ENCODE measurements around the gene PKD1.
"Not testable (repeated sequence)": the region's sequence is repeated elsewhere in the genome, so short reads cannot be mapped to it uniquely, and the experiment has no call there.

Gene PKD1

DNA sequence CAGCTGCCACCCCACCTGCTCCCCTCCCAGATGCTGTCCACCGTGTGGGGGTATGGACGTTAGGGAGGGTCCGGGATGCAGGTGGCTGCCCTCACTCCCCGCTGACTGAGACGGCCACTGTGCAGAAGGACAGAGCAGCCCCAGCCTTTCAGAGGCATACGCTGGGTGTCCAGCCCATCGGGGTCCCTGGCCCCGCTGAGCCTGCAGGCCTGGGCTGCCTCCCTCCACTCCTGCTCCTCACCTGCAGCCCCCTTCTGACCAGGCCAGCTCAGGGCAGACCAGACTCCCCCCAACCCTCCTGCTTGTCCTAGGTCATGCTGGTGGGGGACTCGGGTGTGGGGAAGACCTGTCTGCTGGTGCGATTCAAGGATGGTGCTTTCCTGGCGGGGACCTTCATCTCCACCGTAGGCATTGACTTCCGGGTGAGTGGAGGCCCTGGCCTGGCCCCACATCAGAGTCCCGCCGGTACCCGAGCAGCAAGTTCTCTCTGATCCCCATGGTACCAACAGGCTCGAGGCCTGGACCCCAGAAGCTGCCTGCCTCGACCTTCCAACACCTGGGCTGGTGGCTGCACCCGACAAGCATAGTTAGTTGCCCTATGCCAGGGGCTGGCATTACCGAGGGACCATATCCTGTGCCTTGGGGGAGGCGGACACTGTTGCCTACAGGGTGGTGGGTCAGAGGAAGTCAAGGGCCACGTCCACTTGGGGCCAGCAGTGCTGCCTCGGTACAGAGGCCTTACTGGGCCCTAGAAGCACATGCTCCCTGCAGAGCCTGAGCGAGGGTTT is 14.1 kb upstream of the PKD1 start:
- no peak for DNase-seq

DNA sequence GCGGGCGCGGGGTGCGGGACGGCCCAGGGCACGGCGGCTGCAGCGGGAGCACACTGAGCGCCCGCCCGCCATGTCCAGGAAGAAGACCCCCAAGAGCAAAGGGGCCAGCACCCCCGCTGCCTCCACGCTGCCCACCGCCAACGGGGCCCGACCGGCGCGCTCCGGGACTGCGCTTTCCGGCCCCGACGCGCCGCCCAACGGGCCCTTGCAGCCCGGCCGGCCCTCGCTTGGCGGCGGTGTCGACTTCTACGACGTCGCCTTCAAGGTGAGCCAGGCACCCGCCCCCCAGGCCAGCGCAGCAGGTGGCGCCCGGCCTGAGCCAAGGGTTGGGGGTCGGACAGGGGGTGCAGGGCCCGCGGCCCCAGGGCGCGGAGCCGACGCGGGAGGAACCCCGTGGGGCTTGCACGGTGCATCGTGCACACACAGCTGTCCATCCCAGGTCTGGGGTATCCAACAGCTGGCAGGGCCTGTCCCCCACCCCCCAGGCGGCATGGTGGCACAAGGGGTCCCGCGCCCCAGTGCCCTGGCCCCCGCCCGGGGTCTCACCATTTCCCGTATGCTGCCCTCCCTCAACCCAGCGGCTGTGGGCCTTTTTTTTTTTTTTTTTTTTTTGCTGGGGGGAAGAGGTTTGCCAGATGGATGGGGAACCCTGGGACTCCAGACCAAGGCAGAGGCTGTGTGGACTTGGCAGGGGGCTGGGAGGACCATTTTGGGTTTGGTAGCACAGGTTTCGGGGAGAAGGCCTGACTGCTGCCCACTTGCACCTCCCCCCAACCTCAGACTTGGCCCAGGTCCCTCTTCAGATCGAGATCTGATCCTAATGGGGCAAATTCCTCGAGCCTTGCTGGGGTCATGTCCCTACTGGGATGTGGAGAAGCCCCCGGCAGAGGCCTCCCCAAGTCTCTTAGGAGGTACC is 13.3 kb upstream of the PKD1 start:
- no peak for DNase-seq

DNA sequence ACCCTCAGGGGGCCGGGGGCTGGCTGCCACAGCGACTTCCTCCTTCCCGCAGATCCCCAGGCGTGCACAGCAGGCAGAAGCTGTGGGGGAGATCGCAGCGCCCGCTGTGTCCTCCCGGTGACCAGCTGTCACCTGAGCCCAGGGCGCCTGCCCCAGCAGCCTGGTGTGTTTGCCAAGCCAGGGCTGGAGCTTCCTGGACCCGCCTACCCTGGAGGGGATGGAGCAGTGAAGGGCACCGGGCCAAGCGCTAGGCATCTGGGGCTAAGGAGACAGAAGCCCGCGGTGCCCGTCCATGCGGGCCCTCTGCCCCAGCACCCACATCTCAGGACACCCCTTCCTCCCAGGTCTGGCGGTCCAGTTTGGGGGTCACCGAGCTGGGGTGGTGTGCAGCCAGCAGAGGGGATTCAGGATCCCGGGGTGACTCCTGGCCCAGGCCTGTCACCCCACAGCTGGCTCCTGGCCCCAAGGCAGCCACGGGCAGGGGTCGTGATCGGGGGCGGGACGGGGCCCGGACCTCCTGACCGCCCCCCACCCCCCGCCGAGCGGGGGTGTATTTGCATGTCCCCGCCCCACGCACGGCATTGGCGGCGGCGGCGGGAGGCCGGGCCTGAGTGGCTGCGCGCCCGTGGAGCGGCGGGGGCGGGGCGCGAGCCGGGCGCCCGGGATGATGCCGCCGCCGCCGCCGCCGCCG is 12.4 kb upstream of the PKD1 start, which contains the start of gene RAB26:
RAB26 (plus strand) TSS at position 645 of the 691 bp plus-strand sequence. CDS start 159 bp downstream, outside the sequence.
- DNase-seq: peak; percentile 95

DNA sequence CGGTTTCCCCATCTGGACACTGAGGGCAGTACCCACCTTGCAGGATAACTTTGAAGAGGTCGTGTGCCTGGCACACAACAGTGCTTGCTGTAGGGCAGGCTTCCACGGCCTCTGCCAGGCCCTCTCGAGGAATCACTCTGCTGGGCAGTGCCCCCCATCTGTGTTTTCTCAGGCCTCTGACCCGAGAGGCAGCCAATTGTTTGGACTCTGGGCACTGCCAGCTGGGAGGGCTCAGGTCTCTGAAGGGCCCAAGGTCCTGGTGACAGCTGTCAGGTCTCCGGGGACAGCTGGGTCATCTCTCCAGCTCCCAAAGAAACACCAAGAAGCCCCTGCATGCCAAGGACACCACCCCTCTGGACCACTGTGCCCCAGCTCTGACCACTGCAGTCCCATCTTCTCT is 11.7 kb upstream of the PKD1 start:
- DNase-seq: no peak

DNA sequence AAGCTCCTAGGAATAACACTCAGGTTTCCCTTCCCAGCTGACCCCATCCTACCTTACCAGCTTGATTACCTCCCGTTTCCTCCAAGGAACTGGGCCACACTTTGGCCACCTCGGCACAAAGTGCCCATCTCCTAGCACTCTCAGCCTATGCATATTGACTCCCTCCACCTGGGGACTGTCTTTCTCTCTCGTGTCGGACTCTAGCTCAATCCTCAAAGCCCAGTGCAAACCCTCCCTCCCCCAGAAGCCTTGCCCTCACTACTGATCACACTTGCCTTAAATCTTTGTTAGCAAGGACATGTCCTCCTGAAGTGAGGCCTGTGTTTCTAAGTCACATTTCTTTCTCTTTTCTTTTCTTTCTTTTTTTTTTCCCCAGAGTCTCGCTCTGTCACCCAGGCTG is 10.1 kb upstream of the PKD1 start:
- DNase-seq: no peak

DNA sequence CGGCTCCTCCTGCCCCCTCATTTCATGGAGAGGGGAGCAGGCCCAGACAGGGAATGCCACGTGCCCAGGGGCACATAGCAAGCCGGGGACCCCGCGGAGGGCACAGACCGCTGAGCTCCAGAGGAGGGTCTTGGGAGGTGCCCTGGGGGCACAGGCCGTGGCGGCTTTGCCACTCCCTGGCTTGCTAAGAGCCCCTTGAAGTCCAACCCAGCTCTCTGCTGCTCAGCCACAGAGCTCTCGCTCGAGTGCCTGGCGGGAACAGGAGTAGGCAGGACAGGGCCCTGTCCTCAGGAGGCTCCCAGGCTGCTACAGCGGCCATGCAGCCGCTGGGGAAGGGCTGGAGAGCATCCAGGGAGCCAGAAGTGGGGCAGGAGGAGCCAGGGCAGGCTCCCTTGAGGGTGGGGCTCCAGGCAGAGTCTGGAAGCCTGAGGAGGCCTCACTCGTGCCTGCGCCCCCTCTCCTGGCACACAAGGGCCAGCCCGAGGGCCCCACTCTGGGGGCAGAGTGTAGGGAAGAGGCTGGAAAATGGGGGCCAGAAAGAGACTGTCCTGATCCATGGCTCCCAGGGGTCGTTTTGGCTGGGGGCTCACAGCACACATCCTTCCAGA is 8.3 kb upstream of the PKD1 start:
- DNase-seq: no peak

DNA sequence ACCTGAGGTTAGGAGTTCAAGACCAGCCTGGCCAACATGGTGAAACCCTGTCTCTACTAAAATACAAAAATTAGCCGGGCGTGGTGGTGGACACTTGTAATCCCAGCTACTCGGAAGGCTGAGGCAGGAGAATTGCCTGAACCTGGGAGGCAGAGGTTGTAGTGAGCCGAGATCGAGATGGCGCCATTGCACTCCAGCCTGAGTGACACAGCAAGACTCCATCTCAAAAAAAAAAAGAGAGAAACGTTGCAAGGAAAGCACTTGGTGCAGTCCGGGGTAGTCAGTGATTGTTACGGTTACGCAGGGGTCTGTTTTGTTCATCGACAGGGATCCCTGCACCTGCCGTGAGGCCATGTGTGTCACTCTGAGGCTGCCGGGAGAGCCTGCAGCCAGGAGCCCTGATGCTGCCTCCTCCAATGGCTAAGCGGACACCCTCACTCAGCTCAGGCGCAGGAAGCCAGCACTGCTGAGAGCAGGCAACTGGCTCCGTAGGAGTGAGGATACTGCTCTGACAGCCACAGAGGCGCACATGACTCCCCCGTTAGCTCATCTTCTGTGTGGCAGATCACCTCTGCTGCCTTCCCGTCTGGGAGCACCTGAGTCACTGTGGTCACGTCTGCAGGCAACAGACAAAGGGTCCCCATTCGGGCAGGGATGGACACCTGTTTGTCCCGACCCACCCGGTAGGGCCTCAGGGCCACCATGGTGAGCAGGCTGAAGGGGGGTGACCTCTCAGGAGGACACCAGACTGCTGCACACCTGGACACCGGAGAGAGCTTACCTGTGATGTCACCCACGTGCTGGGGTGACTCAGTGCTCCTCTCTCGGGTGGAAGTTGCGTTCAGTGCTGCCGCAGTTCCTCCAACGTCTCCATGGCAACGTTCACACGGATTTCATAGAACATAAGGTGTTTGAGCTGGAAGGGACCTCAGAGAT is 7.5 kb upstream of the PKD1 start:
- DNase-seq: peak; percentile 32

DNA sequence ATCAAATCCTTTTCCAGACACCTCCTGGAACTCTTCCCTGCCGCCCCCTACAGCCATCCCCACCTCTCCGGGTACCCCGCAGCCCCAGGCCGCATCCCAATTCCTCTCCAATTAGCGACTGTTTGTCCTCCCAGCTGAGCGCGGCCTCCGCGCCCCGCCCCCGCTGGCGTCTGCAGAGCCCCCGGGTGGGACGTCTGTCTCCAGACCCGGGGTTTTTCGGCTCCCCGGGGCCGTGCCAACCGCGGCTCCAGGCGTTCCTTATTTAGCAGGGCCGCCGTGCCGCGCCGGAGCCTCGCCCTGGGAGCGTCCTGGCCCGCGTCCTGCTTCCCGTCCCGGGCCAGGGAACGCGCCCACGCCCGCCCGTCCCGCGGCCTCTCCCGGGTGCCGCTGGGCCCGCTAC is 627 bp downstream of the PKD1 start:
- not testable (repeated sequence) for DNase-seq

DNA sequence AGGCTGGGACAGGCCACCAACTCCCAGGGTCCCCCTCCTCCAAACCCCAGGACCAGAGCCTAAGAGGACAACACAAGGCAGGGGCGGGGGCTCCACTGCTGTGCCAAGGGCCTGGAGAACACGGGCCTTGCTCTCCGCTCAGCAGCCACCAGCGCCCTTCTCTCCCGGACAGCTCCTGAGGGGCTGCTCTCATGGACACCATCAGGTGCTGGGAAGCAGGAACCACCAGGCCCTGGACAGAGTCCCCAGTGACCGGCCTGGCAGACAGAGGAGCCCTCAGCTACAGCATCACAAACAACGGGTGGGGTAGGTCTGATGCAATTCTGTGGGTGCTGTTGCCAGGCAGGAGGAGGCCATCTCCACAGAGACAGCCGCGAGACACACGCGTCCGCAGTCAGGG is 1.9 kb downstream of the PKD1 start:
- not testable (repeated sequence) for DNase-seq

DNA sequence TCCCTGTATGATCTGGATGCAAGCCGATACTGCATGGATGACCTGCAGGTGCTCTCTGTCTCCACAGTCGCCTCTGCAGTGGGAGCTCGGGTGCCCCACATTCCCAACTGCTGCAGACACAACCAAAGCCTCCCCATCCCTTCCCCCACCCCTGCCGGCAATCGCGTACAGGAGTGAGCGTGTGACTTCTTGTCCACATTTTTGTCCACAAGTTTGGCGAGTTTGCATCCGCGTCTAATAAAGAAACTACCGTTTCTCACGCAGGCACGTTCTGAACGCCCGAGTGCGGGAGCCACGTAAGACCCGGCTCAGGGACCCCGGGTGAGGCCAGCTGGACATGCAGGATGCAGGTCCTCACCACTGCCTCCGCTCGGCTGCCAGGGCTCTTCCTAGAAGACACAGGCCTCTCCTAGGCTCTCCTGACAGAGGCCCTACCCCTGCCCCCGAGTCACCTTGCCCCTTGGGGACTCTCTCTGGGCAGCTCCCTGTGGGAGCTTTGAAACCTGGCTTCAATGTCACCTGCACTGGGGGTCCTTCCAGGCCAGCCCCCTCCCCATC is 5.7 kb downstream of the PKD1 start:
- not testable (repeated sequence) for DNase-seq

DNA sequence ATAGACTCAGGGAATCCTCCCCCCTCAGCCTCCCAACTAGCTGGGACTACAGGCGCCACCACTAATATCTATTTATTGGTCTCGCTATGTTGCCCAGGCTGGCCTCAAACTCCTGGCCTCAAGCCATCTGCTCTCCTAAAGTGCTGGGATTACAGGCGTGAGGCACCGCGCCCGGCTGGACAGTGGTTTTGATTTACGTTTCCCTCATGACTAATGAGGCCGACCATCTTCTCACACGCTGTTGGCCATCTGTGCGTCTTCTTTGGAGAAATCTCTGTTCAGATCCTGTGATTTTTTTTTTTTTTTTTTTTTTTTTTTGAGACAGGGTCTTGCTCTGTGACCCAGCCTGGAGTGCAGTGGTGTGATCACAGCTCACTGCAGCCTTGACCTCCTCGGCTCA is 6.4 kb downstream of the PKD1 start:
- DNase-seq: not testable (repeated sequence)

DNA sequence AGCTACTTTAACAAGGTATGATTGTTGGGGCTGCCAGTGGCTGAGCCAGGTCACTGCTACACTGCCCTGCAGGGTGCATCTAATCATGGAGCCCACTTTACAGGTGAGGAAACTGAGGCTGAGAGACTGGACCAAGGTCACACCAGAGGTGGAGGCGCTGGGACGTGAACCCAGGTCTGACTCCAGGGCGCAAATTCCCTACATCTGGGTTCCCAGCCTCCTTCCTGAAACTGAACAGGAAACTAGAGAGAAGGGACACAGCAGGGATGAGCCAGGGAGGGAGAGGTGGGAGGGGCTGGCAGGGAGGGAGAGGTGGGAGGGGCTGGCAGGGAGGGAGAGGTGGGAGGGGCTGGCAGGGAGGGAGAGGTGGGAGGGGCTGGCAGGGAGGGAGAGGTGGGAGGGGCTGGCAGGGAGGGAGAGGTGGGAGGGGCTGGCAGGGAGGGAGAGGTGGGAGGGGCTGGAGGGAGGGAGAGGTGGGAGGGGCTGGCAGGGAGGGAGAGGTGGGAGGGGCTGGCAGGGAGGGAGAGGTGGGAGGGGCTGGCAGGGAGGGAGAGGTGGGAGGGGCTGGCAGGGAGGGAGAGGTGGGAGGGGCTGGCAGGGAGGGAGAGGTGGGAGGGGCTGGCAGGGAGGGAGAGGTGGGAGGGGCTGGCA is 7.9 kb downstream of the PKD1 start:
- DNase-seq: peak; percentile 58

DNA sequence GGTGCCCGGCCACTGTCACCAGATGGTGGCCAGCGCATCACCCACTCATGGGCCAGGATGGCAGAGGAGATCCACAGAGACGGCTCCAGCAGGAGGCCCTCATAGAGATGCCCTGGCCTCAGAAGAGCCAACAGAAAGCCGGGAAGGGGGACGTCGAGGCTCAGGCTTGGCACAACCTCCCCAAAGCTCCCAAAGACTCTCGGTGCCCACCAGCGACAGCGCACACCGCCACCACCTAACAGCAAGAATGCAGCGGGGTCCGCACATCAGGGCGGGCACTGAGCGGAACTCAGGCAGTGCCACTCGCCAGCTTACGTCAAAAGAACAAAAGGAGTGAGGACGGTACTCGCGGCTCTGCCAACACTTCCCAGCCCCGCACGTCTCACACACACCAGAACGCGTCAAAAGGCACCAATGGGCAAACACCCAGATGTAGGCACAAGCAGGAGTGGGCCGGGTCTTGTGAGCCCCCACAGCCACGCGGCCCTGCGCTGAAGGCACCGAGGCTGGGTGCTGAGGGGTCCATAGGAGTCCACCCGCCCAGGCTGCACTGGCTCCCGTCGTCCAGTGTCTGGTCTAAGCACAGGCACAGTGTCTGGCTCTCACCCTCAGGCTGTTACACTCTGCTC is 8.7 kb downstream of the PKD1 start:
- DNase-seq: not testable (repeated sequence)

DNA sequence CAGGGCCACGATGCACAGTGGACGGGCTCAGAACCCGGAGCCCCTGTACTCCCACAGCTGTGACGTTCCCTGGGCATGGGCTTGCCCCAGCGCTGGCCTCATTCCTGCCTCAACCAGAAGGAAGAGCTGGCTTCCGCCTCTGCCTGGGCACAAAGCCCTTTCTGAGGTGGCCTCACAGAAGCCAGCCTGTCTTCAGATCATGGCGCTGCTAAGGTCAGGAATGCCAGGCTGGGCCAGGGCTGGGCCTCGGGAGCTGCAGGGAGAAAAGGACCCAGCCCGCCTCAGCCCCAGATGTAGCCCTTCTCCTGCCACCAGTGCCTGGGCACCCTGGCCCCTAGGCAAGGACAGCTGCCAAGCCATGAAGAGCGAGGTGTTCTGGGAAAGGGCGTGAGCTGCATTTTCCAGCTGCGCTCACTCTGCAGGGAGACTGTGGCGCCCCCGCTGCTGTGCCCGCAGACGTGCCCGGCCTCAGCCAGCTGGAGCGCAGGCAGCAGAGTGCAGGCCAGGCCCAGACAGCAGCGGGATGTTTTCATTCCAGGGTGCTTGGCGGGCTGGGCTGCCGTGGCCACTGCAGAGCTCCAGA is 9.4 kb downstream of the PKD1 start:
- DNase-seq: not testable (repeated sequence)

DNA sequence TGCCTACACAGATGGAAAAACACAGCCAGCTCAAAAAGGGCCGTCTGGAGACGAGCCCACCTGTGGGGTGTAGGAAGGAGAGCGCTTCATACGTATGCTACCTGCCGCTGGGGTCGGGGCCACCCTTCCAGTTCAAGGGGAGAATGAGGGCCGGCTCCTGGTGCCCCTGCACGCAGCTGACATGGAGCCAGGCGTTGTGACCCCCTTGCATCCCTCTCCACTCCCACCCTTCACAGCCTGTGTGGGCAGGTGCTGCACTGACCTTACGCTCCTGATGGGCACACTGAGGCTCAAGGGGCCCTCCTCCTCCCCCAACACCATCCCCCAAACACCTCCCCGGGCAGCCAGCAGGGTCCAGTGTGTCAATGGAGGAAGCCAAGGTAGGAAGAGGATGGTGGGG is 10.1 kb downstream of the PKD1 start:
- not testable (repeated sequence) for DNase-seq

DNA sequence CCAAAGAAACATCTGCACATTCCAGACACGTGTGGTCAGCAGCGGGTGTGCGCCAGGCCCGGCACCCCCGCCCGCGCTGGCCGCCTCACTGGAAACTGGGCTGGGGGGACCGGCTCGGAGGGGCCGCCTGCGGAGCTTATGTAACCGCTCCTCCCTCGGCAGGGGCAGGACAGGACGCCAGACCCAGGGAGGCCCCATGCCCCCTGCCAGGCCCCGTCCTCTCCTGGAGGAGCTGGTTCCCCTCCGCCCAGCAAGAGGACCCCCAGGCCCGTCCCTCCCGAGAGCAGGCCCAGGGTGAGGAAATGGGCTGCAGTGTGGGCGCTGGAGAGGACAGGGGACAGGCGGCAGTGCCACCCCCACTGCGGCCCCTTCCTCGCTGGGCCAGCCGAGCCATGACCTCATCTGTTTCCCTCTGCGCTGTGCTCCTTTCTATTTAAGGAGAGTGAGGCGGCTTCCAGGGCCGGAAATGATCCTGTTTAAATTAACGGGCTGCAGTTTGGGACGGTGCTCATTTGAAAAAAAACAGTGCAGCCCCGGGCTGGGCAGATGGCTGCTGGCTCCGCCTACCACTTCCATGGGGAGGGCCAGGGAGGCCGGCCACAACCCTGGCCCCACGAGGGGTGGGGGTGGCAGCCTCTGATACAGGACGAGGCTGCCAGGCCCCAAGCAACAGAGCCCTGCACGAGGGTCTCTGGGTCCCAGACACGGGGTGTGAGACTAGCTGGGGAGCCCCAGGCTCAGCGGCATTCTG is 10.8 kb downstream of the PKD1 start:
- not testable (repeated sequence) for DNase-seq

DNA sequence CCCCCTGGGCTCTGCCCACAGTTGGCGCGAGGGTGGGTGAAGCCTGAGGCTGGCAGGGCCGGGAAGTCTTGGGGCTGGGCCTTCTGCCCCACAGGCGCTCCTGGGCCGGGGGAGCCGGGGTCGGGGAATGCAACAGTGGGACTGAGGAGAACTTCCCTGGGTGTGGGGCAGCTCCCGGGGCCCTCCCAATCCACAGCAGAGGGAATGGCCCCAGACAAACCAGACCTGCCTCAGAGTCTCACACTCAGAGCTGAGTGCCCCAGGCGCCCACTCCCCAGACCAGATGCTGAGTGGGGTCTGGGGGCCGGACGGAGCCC is 11.4 kb downstream of the PKD1 start:
- DNase-seq: not testable (repeated sequence)

DNA sequence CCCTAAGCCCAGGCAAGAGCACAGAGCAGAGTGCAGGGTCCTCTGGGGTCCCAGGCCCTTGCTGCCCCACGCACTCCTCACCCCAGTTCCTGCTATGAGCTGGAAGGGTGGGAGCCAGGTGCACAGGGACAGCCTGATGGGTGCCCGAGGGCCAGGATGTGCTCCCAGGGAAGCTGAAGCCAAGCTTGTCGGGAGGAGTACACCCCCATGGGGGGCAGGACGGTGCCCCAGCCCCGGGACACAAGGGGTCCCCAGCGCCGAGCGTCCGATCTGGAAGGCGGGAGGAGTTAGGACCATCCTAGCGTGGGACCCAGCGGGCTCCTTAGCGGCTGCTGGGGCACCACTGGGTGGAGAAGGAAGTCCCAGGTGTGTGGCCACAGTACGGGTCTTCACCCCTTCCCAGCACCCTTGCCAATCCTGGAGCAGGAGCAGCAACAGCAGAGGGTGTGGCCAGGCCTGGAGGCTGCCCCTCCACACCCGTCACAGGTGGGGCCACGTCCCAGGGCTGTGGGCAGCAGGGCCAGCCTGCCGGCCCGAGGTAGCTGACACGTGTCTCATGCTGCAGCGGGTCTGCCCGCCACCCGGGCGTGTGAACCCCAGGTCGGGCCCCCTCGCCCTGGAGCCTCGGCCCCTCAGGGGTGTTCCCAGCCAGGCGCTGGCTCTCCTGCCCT is 11.9 kb downstream of the PKD1 start:
- DNase-seq: not testable (repeated sequence)
